ENCODE results near the gene SLC23A2. TPM values are rescaled to one million over a fixed set of nuclear protein-coding genes. Genes with fewer than 3 reads are reported as not detected.
A peak's percentile ranks its signal among the peaks of the same experiment; 100 is the strongest.
"Not testable (repeated sequence)": the region's sequence is repeated elsewhere in the genome, so short reads cannot be mapped to it uniquely, and the experiment has no call there.

Gene SLC23A2
- polyA plus RNA-seq, 3 donors, result 3.3 to 28.4 (median 6.4) TPM

DNA sequence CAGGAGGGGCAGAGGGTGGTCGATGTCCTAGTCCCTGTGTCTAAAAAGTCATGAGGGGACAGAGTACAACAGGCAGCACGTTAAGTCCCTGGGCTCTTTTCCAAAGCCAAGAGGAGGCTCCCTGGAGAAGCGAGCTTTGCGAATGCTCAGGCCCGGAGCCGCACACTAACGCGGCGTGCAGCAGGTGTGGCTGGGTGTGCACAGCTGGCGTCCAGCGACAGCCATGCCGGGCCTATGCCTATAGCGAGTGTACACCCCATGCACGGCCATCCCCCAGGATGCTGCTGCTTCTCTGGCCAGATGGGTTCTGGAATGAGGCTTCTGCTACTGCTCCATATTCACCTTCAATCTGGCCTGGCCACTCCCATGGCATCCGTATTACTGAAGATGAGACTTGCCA is 148.3 kb downstream of the SLC23A2 start:
- Histone ChIP-seq H3K4me3 (replicated peaks in 1 of 3; ENCODE audit: low read depth in 2 of 3, low read length in 3 of 3) (no peak overlapping the region), H3K4me1 (ENCODE audit: control insufficient read depth in 1 of 2, insufficient read depth in 2 of 2, low read length in 2 of 2) (peaks cover 24 to 26% of the 10 kb centered on the region in 2 donors), H2AFZ (ENCODE audit: insufficient read depth, low read depth, low read length, poor library complexity, severe bottlenecking) (no peak overlapping the region), H3K4me2 (replicated peaks; ENCODE audit: extremely low read depth, low read length, poor library complexity, severe bottlenecking) (no peak overlapping the region), H3K27ac (ENCODE audit: low read depth in 1 of 2, low read length in 2 of 2) (peak overlapping the region in 1 of 2 donors; percentile 53), H3K9me3 (replicated peaks in 1 of 2; ENCODE audit: control insufficient read depth in 1 of 2, insufficient read depth in 1 of 2, low read length in 2 of 2) (no peaks in the 10 kb centered on the region), H3K79me2 (ENCODE audit: insufficient read depth, low read length) (no peaks in the 10 kb centered on the region), H3K27me3 (ENCODE audit: control insufficient read depth in 2 of 2, insufficient read depth in 2 of 2, low read length in 2 of 2) (no peaks in the 10 kb centered on the region), H4K20me1 (ENCODE audit: insufficient read depth, low read length) (no peaks in the 10 kb centered on the region), H3K36me3 (replicated peaks in 1 of 2; ENCODE audit: control insufficient read depth in 1 of 2, insufficient read depth in 2 of 2, low read length in 2 of 2) (peaks cover 30 to 52% of the 10 kb centered on the region in 2 donors), H3K9ac (ENCODE audit: insufficient read depth, low read length, poor library complexity, severe bottlenecking) (no peak overlapping the region)
- Mint-ChIP-seq H3K4me3 (no peak overlapping the region), H3K36me3 (peaks cover 52 to 54% of the 10 kb centered on the region in 2 donors), H3K27ac (peak overlapping the region in 4 of 7 donors; percentile 43 to 85 (median 66)), H3K4me1 (peaks cover 27% of the 10 kb centered on the region), H3K9me3 (no peaks in the 10 kb centered on the region), H3K27me3 (ENCODE audit: low read depth in 3 of 3) (peaks cover 0 to 5% (median 0%) of the 10 kb centered on the region in 3 donors)
- TF ChIP-seq, protein P1, sequence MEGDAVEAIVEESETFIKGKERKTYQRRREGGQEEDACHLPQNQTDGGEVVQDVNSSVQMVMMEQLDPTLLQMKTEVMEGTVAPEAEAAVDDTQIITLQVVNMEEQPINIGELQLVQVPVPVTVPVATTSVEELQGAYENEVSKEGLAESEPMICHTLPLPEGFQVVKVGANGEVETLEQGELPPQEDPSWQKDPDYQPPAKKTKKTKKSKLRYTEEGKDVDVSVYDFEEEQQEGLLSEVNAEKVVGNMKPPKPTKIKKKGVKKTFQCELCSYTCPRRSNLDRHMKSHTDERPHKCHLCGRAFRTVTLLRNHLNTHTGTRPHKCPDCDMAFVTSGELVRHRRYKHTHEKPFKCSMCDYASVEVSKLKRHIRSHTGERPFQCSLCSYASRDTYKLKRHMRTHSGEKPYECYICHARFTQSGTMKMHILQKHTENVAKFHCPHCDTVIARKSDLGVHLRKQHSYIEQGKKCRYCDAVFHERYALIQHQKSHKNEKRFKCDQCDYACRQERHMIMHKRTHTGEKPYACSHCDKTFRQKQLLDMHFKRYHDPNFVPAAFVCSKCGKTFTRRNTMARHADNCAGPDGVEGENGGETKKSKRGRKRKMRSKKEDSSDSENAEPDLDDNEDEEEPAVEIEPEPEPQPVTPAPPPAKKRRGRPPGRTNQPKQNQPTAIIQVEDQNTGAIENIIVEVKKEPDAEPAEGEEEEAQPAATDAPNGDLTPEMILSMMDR (IDR thresholded peaks at IDR 0.05), result no peak
- no peak for DNase-seq
- intact Hi-C loops (cut with micrococcal nuclease), result no loop called here
- 96% methylated on average over 14 of the region's 15 CpGs for WGBS (ENCODE audit: insufficient coverage)

DNA sequence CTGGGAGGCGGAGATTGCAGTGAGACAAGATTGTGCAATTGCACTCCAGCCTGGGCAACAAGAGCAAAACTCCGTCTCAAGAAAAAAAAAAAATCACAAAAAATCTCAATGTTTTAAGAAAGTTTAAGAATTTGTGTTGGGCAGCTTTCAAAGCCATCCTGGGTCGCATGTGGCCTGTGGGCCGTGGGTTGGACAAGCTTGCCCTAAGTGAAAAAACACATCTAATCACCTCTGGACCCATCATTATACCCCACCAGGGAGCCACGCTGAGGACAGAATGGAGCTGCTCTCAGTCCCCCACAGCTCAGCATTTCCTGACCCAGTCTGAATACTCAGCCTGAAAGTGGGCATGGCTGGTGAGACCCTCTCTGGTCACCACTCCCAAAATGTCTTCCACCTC is 150.3 kb downstream of the SLC23A2 start:
- WGBS (ENCODE audit: insufficient coverage), result 90% methylated on average over 2 of the region's 5 CpGs
- H3K4me3 Mint-ChIP-seq, result no peak overlapping the region

DNA sequence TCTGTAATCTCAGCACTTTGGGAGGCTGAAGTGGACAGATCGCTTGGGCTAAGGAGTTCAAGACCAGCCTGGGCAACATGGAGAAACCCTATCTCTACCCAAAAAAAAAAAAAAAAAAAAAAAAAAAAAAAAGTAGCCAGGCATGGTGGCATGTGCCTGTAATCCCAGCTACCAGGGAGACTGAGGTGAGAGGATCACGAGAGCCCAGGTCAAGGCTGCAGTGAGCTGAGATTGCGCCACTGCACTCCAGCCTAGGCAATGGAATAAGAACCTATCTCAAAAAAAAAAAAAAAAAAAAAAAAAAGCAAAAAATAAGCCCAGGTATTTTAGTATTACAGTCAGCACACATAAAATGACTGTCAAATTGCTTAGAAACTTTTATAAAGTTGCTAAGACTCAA is 152.5 kb downstream of the SLC23A2 start:
- H3K27ac ChIP-seq (ENCODE audit: low read depth in 1 of 2, low read length in 2 of 2); H3K4me3 Mint-ChIP-seq; H2AFZ ChIP-seq (ENCODE audit: insufficient read depth, low read depth, low read length, poor library complexity, severe bottlenecking); H3K9ac ChIP-seq (ENCODE audit: insufficient read depth, low read length, poor library complexity, severe bottlenecking); H3K79me2 ChIP-seq (ENCODE audit: insufficient read depth, low read length); H4K20me1 ChIP-seq (ENCODE audit: insufficient read depth, low read length); H3K4me3 ChIP-seq (replicated peaks in 1 of 3; ENCODE audit: low read depth in 2 of 3, low read length in 3 of 3); DNase-seq; H3K27me3 ChIP-seq (ENCODE audit: control insufficient read depth in 2 of 2, insufficient read depth in 2 of 2, low read length in 2 of 2); H3K4me2 ChIP-seq (replicated peaks; ENCODE audit: extremely low read depth, low read length, poor library complexity, severe bottlenecking); H3K27ac Mint-ChIP-seq; H3K9me3 ChIP-seq (replicated peaks in 1 of 2; ENCODE audit: control insufficient read depth in 1 of 2, insufficient read depth in 1 of 2, low read length in 2 of 2); H3K9me3 Mint-ChIP-seq; H3K27me3 Mint-ChIP-seq (ENCODE audit: low read depth in 3 of 3); intact Hi-C loops (cut with micrococcal nuclease): not testable (repeated sequence)
- Mint-ChIP-seq H3K4me1 (peaks cover 47% of the 10 kb centered on the region), H3K36me3 (peaks cover 12 to 14% of the 10 kb centered on the region in 2 donors)
- H3K36me3 ChIP-seq (replicated peaks in 1 of 2; ENCODE audit: control insufficient read depth in 1 of 2, insufficient read depth in 2 of 2, low read length in 2 of 2), result peaks cover 4 to 10% of the 10 kb centered on the region in 2 donors
- no CpG with 5 or more reads among the region's 3 CpGs for WGBS (ENCODE audit: insufficient coverage)
- peaks cover 43 to 45% of the 10 kb centered on the region in 2 donors for H3K4me1 ChIP-seq (ENCODE audit: control insufficient read depth in 1 of 2, insufficient read depth in 2 of 2, low read length in 2 of 2)

More for the DNA sequence above, 150.3 kb downstream of the SLC23A2 start:
- H3K4me1 Mint-ChIP-seq, result peaks cover 42% of the 10 kb centered on the region
- intact Hi-C loops (cut with micrococcal nuclease), result no loop called here
- Histone ChIP-seq H3K9me3 (replicated peaks in 1 of 2; ENCODE audit: control insufficient read depth in 1 of 2, insufficient read depth in 1 of 2, low read length in 2 of 2) (no peaks in the 10 kb centered on the region), H3K4me1 (ENCODE audit: control insufficient read depth in 1 of 2, insufficient read depth in 2 of 2, low read length in 2 of 2) (peaks cover 37 to 41% of the 10 kb centered on the region in 2 donors), H3K4me2 (replicated peaks; ENCODE audit: extremely low read depth, low read length, poor library complexity, severe bottlenecking) (no peak overlapping the region), H3K9ac (ENCODE audit: insufficient read depth, low read length, poor library complexity, severe bottlenecking) (no peak overlapping the region), H3K27me3 (ENCODE audit: control insufficient read depth in 2 of 2, insufficient read depth in 2 of 2, low read length in 2 of 2) (no peaks in the 10 kb centered on the region), H3K27ac (ENCODE audit: low read depth in 1 of 2, low read length in 2 of 2) (no peak overlapping the region), H3K79me2 (ENCODE audit: insufficient read depth, low read length) (no peaks in the 10 kb centered on the region), H3K36me3 (replicated peaks in 1 of 2; ENCODE audit: control insufficient read depth in 1 of 2, insufficient read depth in 2 of 2, low read length in 2 of 2) (peaks cover 12 to 31% of the 10 kb centered on the region in 2 donors), H4K20me1 (ENCODE audit: insufficient read depth, low read length) (no peaks in the 10 kb centered on the region), H2AFZ (ENCODE audit: insufficient read depth, low read depth, low read length, poor library complexity, severe bottlenecking) (no peak overlapping the region), H3K4me3 (replicated peaks in 1 of 3; ENCODE audit: low read depth in 2 of 3, low read length in 3 of 3) (no peak overlapping the region)
- H3K36me3 Mint-ChIP-seq, result peaks cover 32 to 34% of the 10 kb centered on the region in 2 donors
- H3K27ac Mint-ChIP-seq, result peak overlapping the region in 5 of 7 donors; percentile 26 to 80 (median 55)
- H3K27me3 Mint-ChIP-seq (ENCODE audit: low read depth in 3 of 3), result peaks cover 0 to 2% (median 0%) of the 10 kb centered on the region in 3 donors
- no peak for DNase-seq
- TF ChIP-seq, protein P1 (IDR thresholded peaks at IDR 0.05), result no peak
- H3K9me3 Mint-ChIP-seq, result no peaks in the 10 kb centered on the region
